HG03045 (cell line): ENCODE measurements around the gene SPATS2.
"Not testable (repeated sequence)": the region's sequence is repeated elsewhere in the genome, so short reads cannot be mapped to it uniquely, and the experiment has no call there.

ENCODE experiments used
- ATAC-seq: cut with Tn5 transposase; IDR thresholded peaks from one replicate; pipeline ENCODE4 v1.9.1; 2021; ENCODE audit warnings: mild to moderate bottlenecking, moderate library complexity; ENCODE audit not compliant: unreplicated experiment

SPATS2 gene

DNA sequence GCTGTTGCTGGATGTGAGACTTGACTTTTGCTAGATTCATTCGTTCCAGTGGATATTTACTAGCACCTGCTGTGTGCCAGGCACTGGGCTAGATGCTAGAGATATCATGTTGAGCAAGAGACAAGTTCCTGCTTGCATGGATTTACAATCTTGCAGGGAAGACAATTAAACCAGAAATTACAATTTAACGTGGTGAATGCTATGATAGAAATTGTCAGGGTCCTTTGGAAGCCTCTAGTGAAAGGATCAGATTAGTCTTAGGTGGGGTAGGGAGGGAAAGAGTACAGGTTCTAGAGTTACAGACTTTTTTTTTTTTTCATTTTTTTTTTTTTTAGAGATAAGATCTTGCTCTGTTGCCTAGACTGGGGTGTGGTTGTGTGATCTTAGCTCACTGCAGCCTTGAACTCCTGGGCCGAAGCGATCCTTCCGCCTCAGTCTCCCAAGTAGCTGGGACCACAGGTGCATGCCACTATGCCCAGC, 36.7 kb downstream of the SPATS2 start:
- no peak for ATAC-seq

DNA sequence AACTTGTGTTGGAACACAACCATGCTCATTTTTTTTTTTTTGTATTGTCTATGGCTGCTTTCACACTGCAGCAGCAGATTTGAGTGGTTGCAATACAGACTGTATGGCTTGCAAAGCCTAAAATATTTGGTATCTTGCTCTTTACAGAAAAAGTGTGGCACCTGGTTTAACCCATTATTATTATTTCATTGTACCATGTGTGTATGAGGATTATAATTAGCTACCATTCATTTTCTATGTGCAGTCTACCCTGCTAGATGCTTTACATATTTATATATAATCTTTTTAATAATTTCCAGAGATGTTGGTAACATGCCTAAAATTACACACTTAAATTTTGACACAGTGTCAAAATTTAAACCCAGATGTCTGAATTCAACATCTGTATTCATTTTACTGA, 37.7 kb downstream of the SPATS2 start:
- no peak for ATAC-seq

DNA sequence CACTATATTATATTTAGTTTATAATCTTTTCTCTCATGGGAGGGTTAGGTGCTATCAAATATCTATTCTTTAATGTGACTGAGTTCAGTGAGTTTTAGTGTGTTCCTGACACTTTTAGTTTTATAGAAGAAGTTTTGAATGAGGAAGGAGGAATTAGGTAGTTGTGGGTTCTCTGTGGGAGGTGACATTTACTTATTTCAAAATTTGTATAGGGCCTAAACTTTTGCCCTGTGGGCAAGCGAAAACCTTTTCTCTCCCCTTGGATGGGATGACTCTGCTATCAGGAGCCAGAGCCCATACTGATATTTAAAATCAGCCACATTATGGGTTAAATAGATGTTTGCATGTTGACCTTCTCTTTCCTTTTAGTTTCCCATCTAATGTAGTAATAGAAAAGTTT, 43.6 kb downstream of the SPATS2 start:
- no peak for ATAC-seq

DNA sequence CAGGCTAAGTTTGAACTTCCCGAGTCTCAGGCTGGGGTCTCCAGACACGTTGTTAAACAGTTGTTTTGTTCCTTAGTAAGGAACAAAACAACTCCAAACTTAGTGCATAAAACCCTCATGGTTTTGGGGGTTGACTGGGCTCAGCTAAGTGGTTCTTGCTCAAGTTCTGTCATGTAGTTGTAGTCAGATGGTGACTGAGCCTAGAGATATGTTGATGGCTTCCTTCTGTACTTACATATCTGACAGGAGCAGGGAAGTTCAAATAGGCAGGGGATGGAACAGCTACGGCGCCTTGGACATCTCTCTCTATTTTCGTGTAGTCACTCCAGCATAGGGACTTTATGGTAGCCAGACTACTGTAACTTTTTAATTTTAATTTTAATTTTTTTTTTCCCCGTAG, 45.7 kb downstream of the SPATS2 start:
- ATAC-seq: no peak

DNA sequence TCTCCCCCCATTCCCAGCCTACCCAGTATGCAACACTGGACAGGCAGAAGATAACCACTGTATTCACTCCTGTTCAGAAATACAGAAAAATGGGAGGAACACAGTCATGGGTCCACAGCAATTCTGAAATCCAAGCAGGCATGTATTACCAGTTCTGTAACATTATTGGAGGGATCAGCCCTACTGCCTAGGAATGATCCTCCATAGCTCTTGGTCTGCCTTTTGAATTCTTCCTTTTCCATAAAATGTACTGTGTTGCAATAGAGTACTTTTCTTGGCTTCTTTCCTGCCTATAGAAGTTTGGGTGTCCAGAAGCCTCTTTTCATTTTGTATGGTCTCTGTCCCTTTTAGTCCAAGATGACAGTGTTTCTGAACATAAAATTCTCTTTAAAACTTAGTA, 46.5 kb downstream of the SPATS2 start:
- no peak for ATAC-seq

DNA sequence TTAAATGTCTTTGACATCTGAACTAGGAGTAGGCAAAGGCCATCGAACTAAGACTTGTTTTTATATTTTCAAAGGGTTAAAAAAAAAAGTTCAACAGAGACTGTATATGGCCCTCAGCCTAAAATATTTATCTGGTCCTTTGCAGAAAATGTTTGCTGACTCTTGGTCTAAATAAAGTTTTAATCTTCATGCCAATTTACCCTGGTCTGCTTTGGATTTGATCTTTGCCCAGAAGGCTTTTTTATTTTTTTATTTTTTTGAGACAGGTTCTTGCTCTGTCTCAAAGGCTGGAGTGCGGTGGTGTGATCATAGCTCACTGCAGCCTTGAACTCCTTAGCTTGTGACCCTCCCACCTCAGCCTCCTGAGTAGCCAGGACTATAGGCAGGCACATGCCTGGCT, 47.1 kb downstream of the SPATS2 start:
- ATAC-seq: no peak

DNA sequence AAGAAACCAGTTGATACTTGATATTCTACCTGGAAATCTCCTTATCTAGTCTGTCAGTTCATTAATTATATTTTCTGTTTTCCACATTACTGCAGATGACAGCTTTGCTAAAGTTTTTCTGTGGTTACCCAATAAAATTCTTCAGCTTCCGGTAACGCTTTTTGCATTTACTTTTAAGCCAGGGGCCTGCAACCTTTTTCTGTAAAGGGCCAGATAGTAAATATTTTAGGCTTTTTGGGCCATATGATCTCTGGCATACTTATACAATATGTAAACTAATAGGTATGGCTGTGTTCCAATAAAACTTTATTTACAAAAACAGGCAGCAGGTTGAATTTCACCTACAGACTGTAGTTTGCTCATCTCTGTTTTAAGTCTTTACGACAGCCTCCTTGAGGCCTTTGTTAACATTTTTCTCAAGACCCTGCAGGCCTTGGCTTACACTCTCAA, 48.3 kb downstream of the SPATS2 start:
- no peak for ATAC-seq

DNA sequence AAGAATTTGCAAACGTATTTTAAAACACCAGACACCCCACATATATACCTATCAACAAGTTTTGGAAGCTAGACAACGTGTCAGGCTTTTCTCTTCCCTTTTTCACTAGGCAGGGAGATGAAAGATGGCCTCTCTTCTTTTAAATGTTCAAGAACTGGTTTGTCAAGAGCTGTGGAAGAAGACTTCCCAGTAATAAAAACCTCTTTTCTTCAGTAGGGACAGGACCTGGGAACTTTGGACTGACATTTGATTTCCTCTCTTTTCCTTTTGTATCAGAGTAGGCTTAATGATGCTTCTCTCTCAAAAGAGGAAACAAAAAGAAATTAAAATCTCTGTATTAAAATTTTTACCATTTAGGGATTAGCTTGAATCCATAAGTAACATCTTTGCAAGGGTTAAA, 49.6 kb downstream of the SPATS2 start:
- no peak for ATAC-seq

DNA sequence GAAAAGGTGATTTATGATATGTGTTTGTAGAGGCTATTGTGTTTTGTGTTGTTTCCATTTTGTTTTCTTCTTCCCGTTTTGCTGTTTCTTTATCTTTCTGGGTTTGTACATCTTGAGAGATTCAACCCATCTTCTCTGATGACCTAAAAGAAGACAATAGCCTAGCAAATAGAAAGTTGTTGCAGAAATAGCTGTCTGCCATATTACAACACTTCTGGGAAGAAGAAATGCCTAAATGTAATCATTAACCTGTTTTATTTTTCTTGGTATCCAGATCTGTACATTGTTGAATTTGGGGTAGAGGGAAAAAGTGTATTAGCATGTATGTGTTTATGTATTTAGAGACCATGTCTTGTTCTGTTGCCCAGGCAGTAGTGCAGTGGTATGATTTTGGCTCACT, 50.3 kb downstream of the SPATS2 start:
- ATAC-seq: no peak

DNA sequence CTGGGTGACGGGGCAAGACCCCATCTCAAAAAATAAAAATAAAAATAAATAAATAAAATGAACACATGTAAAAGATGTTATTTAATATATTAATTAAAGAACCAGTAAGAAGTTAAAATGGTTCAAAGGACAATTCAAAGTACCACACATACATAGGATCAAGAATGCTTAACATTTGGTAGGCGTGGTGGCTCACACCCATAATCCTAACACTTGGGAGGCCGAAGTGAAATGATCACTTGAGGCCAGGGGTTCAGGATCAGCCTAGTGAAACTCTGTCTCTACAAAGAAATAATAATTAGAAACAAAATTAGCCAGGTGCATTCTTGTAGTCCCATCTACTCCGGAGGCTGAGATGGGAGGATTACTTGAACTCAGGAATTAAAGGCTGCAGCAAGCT, 53.3 kb downstream of the SPATS2 start:
- ATAC-seq: no peak

DNA sequence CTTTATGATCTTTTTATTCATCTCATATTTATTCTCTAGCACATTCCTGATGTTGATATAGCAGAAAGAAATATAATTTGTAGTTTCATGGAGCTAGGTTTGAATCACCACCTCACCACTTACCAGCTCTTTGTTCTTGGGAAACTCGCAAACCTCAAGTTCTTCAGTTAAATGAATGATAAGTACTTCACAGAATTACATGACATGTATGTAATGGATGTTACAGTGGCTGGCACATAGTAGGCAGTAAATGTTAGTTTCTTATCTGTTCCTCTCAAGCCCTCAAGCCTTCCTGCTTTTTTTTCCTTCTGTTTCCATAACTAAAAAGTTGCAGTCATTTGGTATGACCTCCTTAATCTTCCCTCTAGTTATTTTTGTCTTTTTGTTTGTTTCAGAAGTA, 54.9 kb downstream of the SPATS2 start:
- ATAC-seq: no peak

DNA sequence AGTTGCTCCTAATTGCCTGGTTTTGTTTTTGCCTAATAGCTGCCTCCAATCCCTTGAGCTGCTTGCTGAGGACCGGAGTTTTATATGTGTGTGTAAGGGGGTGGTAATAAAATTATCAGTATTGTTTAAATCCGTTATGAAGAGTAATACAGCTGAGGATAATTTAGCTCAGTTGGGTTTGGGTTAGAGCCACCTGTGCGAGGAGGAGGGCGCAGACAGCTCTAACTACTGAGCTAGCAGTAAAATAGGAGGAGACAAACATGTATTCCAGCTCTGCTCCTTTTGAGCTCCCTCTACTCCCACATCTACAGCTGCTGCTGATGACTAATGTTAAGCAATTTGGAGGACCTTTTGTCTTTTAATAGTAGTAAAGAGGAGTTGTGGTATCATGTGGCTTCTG, 61.5 kb downstream of the SPATS2 start:
- peak; percentile 46 for ATAC-seq

DNA sequence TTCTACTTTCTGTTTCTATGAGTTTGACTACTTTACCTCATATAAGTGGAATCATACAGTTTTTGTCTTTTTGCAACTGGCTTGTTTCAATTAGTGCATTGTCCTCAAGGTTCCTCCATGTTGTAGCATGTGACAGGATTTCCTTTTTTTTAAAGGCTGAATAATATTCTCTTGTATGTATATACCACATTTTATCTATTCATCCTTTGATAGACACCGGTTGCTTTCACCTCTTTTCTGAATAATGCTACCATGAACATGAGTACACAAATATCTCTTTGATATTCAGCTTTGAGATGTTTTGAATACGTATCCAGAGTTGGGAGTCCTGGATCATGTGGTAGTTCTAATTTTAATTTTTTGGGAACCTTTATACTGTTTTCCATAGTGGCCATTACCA, 65.4 kb downstream of the SPATS2 start:
- no peak for ATAC-seq

DNA sequence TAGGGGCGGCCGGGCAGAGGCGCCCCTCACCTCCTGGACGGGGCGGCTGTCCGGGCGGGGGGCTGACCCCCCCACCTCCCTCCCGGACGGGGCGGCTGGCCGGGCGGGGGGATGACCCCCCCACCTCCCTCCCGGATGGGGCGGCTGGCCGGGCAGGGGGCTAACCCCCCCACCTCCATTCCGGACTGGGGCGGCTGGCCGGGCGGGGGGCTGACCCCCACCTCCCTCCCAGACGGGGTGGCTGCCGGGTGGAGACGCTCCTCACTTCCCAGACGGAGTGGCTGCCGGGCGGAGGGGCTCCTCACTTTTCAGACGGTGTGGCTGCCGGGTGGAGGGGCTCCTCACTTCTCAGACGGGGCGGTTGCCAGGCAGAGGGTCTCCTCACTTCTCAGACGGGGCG, 69.5 kb downstream of the SPATS2 start:
- not testable (repeated sequence) for ATAC-seq

DNA sequence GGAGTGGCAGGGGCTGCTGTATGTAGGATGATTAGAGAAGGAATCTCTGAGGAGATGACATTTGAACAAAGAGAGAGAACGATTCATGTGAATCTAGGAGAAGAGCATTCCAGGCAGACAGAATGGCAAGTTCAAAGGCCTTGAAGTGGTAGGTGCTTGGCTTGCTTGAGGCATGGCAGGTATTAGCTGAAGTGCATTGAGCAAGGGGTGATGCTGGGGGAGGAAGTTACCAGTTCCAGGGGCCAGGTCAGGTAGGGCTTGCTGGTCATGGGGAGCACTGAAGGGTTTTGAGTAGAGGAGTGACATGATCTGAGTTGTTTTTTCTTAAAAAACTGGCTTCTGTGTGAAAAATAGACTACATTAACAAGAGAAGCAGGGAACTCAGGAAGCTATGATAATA, 71.8 kb downstream of the SPATS2 start:
- no peak for ATAC-seq

DNA sequence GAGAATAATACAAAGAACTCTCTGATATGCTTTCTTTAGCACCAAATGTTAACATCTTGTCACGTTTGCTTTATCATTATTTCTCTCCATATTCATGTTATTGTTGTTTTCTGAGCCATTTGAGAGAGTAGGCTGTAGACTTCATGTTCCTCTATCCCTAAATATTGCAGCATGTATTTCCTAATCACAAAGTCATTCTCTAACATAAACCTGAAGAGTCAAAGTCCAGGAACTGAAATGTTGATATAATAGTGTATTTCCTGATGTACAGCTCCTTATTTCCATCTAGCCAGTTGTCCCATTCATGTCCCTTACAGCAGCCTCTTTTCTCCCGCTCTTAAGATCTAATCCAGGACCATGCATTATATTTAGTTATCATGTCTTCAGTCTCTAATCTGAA, 72.8 kb downstream of the SPATS2 start:
- no peak for ATAC-seq

DNA sequence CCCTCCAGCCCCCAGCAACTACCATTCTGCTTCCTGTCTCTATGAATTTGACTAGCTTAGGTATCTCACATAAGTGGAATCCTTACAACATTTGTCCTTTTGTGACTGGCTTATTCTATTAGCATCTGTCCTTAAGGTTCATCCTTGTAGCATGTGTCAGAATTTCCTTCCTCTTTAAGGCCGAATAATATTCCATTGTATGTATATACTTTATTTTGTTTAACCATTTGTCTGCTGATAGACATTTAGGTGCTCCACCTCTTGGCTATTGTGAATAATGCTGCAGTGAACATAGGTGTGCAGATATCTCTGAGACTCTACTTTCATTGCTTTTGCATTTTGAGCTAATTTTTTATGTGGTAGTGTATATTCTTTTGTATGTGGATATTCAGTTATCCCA, 75.7 kb downstream of the SPATS2 start:
- no peak for ATAC-seq

DNA sequence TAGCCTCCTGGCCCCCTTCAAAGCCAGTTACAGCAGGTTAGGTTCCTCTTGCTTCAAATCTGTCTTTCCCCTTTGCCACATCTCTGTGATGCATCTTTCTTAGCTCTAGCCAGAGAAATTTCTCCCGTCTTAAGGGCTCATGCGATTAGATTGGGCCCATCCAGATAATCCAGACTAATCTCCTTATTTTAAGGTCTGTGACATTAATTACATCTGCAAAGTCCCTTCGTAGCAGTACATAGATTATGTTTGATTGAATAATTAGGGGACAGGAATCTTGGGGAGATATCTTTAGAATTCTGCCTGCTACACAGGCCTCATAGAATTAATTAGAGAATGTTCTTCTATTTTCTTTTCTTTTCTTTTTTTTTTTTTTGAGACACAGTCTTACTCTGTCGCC, 79.3 kb downstream of the SPATS2 start:
- no peak for ATAC-seq

DNA sequence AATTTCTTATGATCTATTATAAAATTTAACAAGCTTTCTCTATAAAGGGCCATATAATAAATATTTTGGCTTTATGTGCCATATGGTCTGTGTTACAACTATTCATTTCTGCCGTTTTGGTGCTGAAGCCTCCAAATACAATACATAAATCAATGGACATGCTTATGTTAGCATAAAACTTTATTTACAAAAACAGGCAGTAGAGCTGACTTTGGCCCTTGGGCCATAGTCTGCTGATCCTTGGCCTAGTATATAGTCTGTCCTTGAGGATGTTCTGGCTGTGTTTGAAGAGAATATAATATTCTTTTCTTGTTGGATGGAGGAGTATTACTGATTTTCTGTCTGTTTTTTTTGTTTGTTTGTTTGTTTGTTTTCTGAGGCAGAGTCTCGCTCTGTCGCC, 81.6 kb downstream of the SPATS2 start:
- no peak for ATAC-seq

DNA sequence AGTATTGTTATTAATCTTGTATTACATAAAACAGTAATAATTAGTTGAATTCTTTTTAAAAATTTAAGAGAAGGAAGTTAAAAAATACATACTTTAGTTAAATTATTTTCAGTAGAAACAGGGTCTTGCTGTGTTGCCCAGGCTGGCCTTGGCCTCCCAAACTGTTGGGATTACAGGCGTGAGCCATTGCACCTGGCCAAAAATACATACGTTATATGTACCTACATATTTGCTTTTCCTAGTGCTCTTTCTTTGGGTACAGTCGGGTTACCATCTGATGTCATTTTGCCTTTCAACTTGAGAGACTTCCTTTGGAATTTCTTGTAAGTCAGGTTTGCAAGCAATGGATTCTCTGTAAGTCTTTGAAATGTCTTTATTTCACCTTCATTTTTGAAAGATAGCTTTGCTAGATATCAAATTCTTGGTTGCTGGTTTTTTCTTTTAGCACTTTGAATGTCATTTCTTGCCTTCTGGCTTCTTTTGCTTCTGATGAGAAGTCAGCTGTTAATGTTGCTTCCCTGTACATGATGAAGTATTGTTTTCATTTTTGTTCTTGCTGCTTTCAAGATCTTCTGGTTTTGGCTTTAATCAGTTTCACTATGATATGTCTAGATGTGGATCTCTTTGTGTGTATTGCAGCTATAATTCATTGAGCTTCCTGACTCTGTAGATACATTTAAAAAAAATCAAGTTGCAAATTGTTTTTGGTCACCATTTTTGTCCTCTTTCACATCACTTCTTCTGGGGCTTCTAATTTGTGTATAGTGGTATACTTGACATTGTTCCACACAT, 84.4 kb downstream of the SPATS2 start:
- ATAC-seq: peak; percentile 53

DNA sequence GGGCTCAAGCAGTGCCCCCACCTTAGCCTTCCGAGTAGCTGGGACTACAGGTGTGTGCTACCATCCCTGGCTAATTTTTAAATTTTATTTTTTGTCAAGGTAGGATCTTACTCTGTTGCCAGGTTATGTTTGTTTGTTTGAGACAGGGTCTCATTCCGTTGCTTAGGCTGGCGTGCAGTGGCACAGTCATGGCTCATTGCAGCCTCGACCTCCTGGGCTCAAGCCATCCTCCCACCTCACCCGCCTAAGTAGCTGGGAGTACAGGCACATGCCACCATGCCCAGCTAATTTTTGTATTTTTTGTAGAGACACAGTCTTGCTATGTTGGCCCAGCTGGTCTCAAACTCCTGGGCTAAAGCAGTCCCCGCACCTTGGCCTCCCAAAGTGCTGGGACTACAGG, 88.2 kb downstream of the SPATS2 start:
- no peak for ATAC-seq

DNA sequence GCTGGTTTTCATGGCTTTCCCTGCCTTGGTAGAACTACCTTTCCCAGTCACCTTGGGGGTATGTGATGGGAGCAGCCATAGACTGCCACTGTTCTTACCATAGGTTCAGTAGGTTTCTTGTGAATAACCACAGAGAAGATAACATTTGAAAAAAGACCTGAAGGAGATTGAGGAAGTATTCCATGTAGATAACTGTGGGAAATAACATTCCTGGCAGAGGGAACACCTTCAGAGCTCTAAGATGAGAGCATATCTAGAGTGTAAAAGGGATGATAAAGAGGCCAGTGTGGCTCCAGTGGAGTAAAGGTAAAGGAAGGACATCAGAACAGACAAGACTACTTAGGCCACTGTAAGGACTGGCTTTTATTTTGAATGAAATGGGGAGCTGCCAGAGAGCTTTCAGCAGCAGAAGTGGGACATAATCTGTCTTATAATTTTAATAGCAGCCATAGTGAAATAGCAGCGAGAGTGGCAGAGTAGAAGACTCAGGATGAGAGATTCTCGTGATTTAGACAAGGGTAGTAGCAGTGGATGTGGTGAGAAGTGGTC, 88.9 kb downstream of the SPATS2 start:
- ATAC-seq: no peak

DNA sequence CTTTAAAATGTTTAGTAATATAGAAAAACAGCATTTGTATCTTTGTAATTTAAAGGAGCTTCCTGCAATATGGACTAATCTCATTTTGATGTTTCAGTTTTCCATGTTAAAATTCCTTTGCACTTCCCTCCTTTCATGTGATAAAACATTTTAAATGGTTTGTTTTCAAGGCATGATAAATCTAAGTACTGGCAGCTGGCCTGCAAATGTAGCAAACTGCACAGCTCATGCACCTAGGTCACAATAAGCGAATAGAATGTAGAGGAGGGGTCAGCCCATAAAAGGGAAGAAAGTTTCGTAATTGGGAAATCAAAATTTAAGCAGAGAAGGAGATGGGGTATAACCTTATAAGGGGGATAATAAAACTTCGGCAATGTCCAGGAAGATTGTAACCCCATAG, 91.6 kb downstream of the SPATS2 start:
- no peak for ATAC-seq
